GM19240 (cell line): Measurements from ENCODE around the gene AP4S1.
A peak's percentile ranks its signal among the peaks of the same experiment; 100 is the strongest.

ENCODE experiments used
- DNase-seq: peaks from one replicate; pipeline ENCODE4 v3.0.0; 2011; ENCODE audit warnings: low spot score; ENCODE audit not compliant: insufficient read length

AP4S1 gene

GRCh38 chr14:31006703-31007102 lies 18.7 kb upstream of the AP4S1 start:
- DNase-seq = no peak

GRCh38 chr14:31009836-31010574 lies 15.4 kb upstream of the AP4S1 start:
- DNase-seq = no peak

GRCh38 chr14:31010935-31011334 lies 14.5 kb upstream of the AP4S1 start:
- no peak for DNase-seq

- no peak for DNase-seq
These were observed 11.6 kb upstream of the AP4S1 start for GRCh38 chr14:31013841-31014240.

- DNase-seq = no peak
These were observed 7.3 kb upstream of the AP4S1 start for GRCh38 chr14:31018057-31018645.

GRCh38 chr14:31020834-31021575 lies 4.4 kb upstream of the AP4S1 start:
- DNase-seq = no peak

- no peak for DNase-seq
These were observed 3.9 kb upstream of the AP4S1 start for GRCh38 chr14:31021576-31021949.

GRCh38 chr14:31022386-31022785 lies 3.1 kb upstream of the AP4S1 start:
- DNase-seq = no peak

GRCh38 chr14:31024010-31024480 lies 1.4 kb upstream of the AP4S1 start:
- no peak for DNase-seq

- no peak for DNase-seq
These were observed 677 bp upstream of the AP4S1 start for GRCh38 chr14:31024577-31025366.

- DNase-seq = no peak
These were observed 614 bp downstream of the AP4S1 start, which contains the start of gene STRN3 for GRCh38 chr14:31026077-31026449. TSS of gene STRN3 (minus strand) at chr14:31026379. CDS start at chr14:31026185, 194 bp downstream.

GRCh38 chr14:31026450-31027235 lies 1.2 kb downstream of the AP4S1 start:
- peak; percentile 65 for DNase-seq

GRCh38 chr14:31027847-31028246 lies 2.4 kb downstream of the AP4S1 start:
- no peak for DNase-seq

GRCh38 chr14:31029016-31029970 lies 3.8 kb downstream of the AP4S1 start:
- no peak for DNase-seq

- no peak for DNase-seq
These were observed 5.0 kb downstream of the AP4S1 start for GRCh38 chr14:31030469-31030868.

- no peak for DNase-seq
These were observed 11.1 kb downstream of the AP4S1 start for GRCh38 chr14:31036552-31036951.

GRCh38 chr14:31037709-31038221 lies 12.3 kb downstream of the AP4S1 start:
- DNase-seq = no peak

- no peak for DNase-seq
These were observed 13.2 kb downstream of the AP4S1 start for GRCh38 chr14:31038521-31039166.

GRCh38 chr14:31042300-31042699 lies 16.9 kb downstream of the AP4S1 start:
- DNase-seq = no peak
